GM12878 (cell line): ENCODE data around the gene FMN2. TPM values are rescaled to one million over a fixed set of nuclear protein-coding genes. Genes with fewer than 3 reads are reported as not detected.

Experiments
- ATAC-seq: fragments of 200-7000 bp; cut with Tn5 transposase; 3 replicates; pipeline ENCODE4 v1.9.1; 2020; ENCODE audit warnings: mild to moderate bottlenecking, moderate library complexity
- BruUV-seq: library from RNA; stranded (reverse); fragments of 400-500 nt; replicated peaks from 2 replicates; lab custom pipeline; 2021; lab: Mats Ljungman, UMichigan
- CTCF ChIA-PET: fragments of 300-600 bp; sonication (Branson Sonifier 250); formaldehyde crosslinking; extraction: SDS; loops from one replicate; lab custom pipeline; 2021; ENCODE audit warnings: inconsistent platforms; lab: Yijun Ruan, JAX
- POLR2A ChIA-PET: fragments of 350-600 bp; formaldehyde crosslinking; extraction: SDS; loops from one replicate; lab custom pipeline; 2021; ENCODE audit warnings: inconsistent platforms; lab: Charles Lee
- RAD21 ChIA-PET: fragments of 300-600 bp; sonication (Branson Sonifier 250); formaldehyde crosslinking; loops from one replicate; lab custom pipeline; 2023; ENCODE audit warnings: antibody characterized with exemption; ENCODE audit not compliant: unreplicated experiment; lab: Charles Lee
- SMC1A ChIA-PET: fragments of 300-600 bp; sonication (Branson Sonifier 250); formaldehyde crosslinking; loops from one replicate; lab custom pipeline; 2023; ENCODE audit not compliant: unreplicated experiment, uncharacterized antibody; lab: Charles Lee
- DNase-seq: peaks from one replicate; pipeline ENCODE4 v3.0.0-alpha.2; 2011; ENCODE audit warnings: low read depth, low spot score
- FAIRE-seq: peaks from 3 replicates; lab custom pipeline; 2011; peaks lifted over from hg19 to GRCh38; lab: Jason Lieb, UNC
- H2AFZ ChIP-seq: 2 replicates; pipeline ENCODE4 v1.6.0; 2011; ENCODE audit warnings: low read depth, low read length, control low read depth; ENCODE audit not compliant: control insufficient read depth
- H3K27ac ChIP-seq: 2 replicates; pipeline ENCODE4 v1.5.1; 2011; ENCODE audit warnings: control low read depth; ENCODE audit not compliant: control insufficient read depth, insufficient read depth
- H3K27me3 ChIP-seq, 2 experiments: replicated peaks in 1 of 2; 2 replicates each; pipeline versions ENCODE4 v1.6.0 to v1.6.1; 2011; ENCODE audit warnings: low read length in 1 of 2; ENCODE audit not compliant: control insufficient read depth in 2 of 2, insufficient read depth in 2 of 2
- H3K36me3 ChIP-seq, 2 experiments: 2 replicates each; pipeline ENCODE4 v1.5.1; 2011; ENCODE audit warnings: low read length in 1 of 2; ENCODE audit not compliant: control insufficient read depth in 2 of 2, insufficient read depth in 2 of 2
- H3K4me1 ChIP-seq: 2 replicates; pipeline ENCODE4 v1.6.1; 2011; ENCODE audit warnings: mild to moderate bottlenecking, low read length, moderate library complexity, mixed read lengths; ENCODE audit not compliant: control insufficient read depth, insufficient read depth
- H3K4me2 ChIP-seq: 2 replicates; pipeline ENCODE4 v1.6.0; 2011; ENCODE audit warnings: control low read depth; ENCODE audit not compliant: control insufficient read depth, insufficient read depth
- H3K4me3 ChIP-seq: fragments of 200-600 bp; sonication (generic); 2 replicates; pipeline ENCODE4 v1.5.1; 2016
- H3K79me2 ChIP-seq: 2 replicates; pipeline ENCODE4 v1.6.0; 2011; ENCODE audit warnings: low read length; ENCODE audit not compliant: control insufficient read depth, insufficient read depth
- H3K9ac ChIP-seq: 2 replicates; pipeline ENCODE4 v1.8.0; 2011; ENCODE audit warnings: low read length, control low read depth, mixed read lengths; ENCODE audit not compliant: control insufficient read depth, insufficient read depth
- H3K9me3 ChIP-seq: replicated peaks from 3 replicates; pipeline ENCODE4 v1.5.1; 2011; ENCODE audit warnings: mild to moderate bottlenecking, low read length; ENCODE audit not compliant: control insufficient read depth, insufficient read depth
- H4K20me1 ChIP-seq: 2 replicates; pipeline ENCODE4 v1.6.0; 2011; ENCODE audit not compliant: control insufficient read depth, insufficient read depth
- BCL3 ChIP-seq: IDR thresholded peaks from 2 replicates; pipeline ENCODE4 v1.6.1; 2011; ENCODE audit warnings: borderline replicate concordance, low read depth, mild to moderate bottlenecking, moderate library complexity, low read length; ENCODE audit not compliant: insufficient read depth, poor library complexity, severe bottlenecking
- CTCF ChIP-seq, 3 experiments: IDR thresholded peaks in 2 of 3; conservative IDR thresholded peaks in 1 of 3; 2 replicates each; pipeline ENCODE4 v1.5.1; 2011; ENCODE audit warnings: low read depth in 3 of 3, low read length in 3 of 3, mild to moderate bottlenecking in 3 of 3, control low read depth in 2 of 3, moderate library complexity in 2 of 3, inconsistent platforms in 1 of 3, mixed read lengths in 1 of 3; ENCODE audit not compliant: control insufficient read depth in 2 of 3, insufficient read depth in 1 of 3; ENCODE audit errors: extremely low read depth in 1 of 3
- GATAD2B ChIP-seq: fragments of 450-650 bp; conservative IDR thresholded peaks from 2 replicates; pipeline ENCODE4 v1.6.1; 2017; ENCODE audit warnings: low read depth, mild to moderate bottlenecking, moderate library complexity
- IRF4 ChIP-seq: IDR thresholded peaks from 2 replicates; pipeline ENCODE4 v1.6.1; 2011; ENCODE audit warnings: low read depth, low read length
- LARP7 ChIP-seq: fragments of 450-650 bp; IDR thresholded peaks from 2 replicates; pipeline ENCODE4 v1.6.1; 2017; ENCODE audit warnings: mild to moderate bottlenecking
- NFYB ChIP-seq: IDR thresholded peaks from 2 replicates; pipeline ENCODE4 v1.6.1; 2011; ENCODE audit warnings: low read depth, mild to moderate bottlenecking, low read length, improper control_type of control experiment, moderate library complexity; ENCODE audit not compliant: insufficient read depth
- NR2C2 ChIP-seq: IDR thresholded peaks from 2 replicates; pipeline ENCODE4 v1.6.1; 2011; ENCODE audit warnings: borderline replicate concordance, low read depth; ENCODE audit not compliant: control insufficient read depth, insufficient read length
- RAD51 ChIP-seq: fragments of 450-650 bp; IDR thresholded peaks from 2 replicates; pipeline ENCODE4 v1.6.1; 2016; ENCODE audit warnings: moderate library complexity, mild to moderate bottlenecking, inconsistent platforms
- SP1 ChIP-seq: IDR thresholded peaks from one replicate; pipeline ENCODE4 v1.6.1; 2011; ENCODE audit warnings: low read depth, low read length
- SPI1 ChIP-seq: IDR thresholded peaks from 2 replicates; pipeline ENCODE4 v1.6.1; 2011; ENCODE audit warnings: low read depth, mild to moderate bottlenecking, low read length, moderate library complexity, borderline replicate concordance; ENCODE audit not compliant: insufficient read depth
- SUPT20H ChIP-seq: IDR thresholded peaks from 2 replicates; pipeline ENCODE4 v1.6.1; 2011; ENCODE audit warnings: low read depth, mild to moderate bottlenecking, low read length, moderate library complexity, borderline replicate concordance; ENCODE audit not compliant: control insufficient read depth
- ZNF24 ChIP-seq: fragments of 450-650 bp; IDR thresholded peaks from 2 replicates; pipeline ENCODE4 v1.6.1; 2017; ENCODE audit warnings: antibody characterized with exemption, mild to moderate bottlenecking
- WGBS: methylation state at CpG from one replicate; pipeline ENCODE4 v1.1.6; 2016; ENCODE audit warnings: low lambda C conversion rate; ENCODE audit not compliant: insufficient replicate concordance, insufficient coverage; ENCODE audit errors: missing lambda C conversion rate; 5-methylcytosine and 5-hydroxymethylcytosine counted together
- in situ Hi-C: fragments of 300-500 bp; cut with MboI; formaldehyde crosslinking; loops from 9 replicates; pipeline ENCODE4 v1.14.3; 2018; ENCODE audit warnings: mixed read lengths
- intact Hi-C: fragments of 100-400 bp; cut with micrococcal nuclease; formaldehyde crosslinking; loops from one replicate; pipeline ENCODE4 v1.14.2; 2022; ENCODE audit not compliant: unreplicated experiment
- polyA plus RNA-seq, 11 experiments: library from polyadenylated mRNA; depleted of rRNA in 4 of 11; unstranded in 6 of 11; stranded (reverse) in 5 of 11; fragments of >200 nt; fragmentation: Nextera tagmentation in 4 of 11; fragmentation: Illumina TruSeq in 1 of 11; extraction: Ambion mirVana in 4 of 11; extraction: Trizol in 1 of 11; gene quantifications; 1 replicate in 1 of 11; 2 replicates in 10 of 11; pipeline versions ENCODE4 v1.2.1 to v1.2.3, GENCODE V29; 2011 to 2016; ENCODE audit warnings: inconsistent platforms in 2 of 11, missing spikeins in 2 of 11, low read depth in 1 of 11
- total RNA-seq, 4 experiments: library from RNA; depleted of rRNA in 3 of 4; stranded (reverse); fragments of >200 nt in 3 of 4; fragmentation: Illumina TruSeq in 1 of 4; extraction: Trizol in 1 of 4; gene quantifications; 2 replicates each; pipeline versions ENCODE4 v1.2.1 to v1.2.3, GENCODE V29; 2013 to 2021

The FMN2 gene
- total and polyA plus RNA-seq, 10 of the 15 experiments (the other 5 are each of a cell fraction or from before 2014, with no cell fraction given): 0.60 TPM; not detected in 9

GRCh38 chr1:240242601-240243144, 151.0 kb downstream of the FMN2 start:
- no peaks in the 10 kb centered on the region for H3K36me3 ChIP-seq
- H3K9ac ChIP-seq: no peak overlapping the region
- FAIRE-seq (no peak), DNase-seq (no peak), ATAC-seq (no peak)
- no peaks in the 10 kb centered on the region for H3K4me1 ChIP-seq
- ChIA-PET CTCF (no interaction called here), POLR2A (no interaction called here), SMC1A (no interaction called here), RAD21 (no interaction called here)
- H3K4me3 ChIP-seq: no peak overlapping the region
- no peaks in the 10 kb centered on the region for H3K79me2 ChIP-seq
- TF ChIP-seq SP1: no peak
- TF ChIP-seq NFYB: no peak
- no peak for TF ChIP-seq SPI1
- TF ChIP-seq RAD51: no peak
- no peaks in the 10 kb centered on the region for H4K20me1 ChIP-seq
- H2AFZ ChIP-seq: no peak overlapping the region
- WGBS: 48% methylated on average over 5 of the region's 5 CpGs
- H3K4me2 ChIP-seq: no peak overlapping the region
- no peaks in the 10 kb centered on the region for H3K27me3 ChIP-seq
- intact Hi-C loops (no loop called here), in situ Hi-C loops (no loop called here)
- H3K9me3 ChIP-seq: no peaks in the 10 kb centered on the region; the same call in 2 of the 3 replicates
- no peak overlapping the region for H3K27ac ChIP-seq
- BruUV-seq: no TSS peak

- Histone ChIP-seq H3K9me3 (no peaks in the 10 kb centered on the region; the same call in 2 of the 3 replicates), H4K20me1 (no peaks in the 10 kb centered on the region), H3K27ac (no peak overlapping the region), H3K4me3 (no peak overlapping the region), H3K9ac (no peak overlapping the region), H3K4me2 (no peak overlapping the region), H3K4me1 (no peaks in the 10 kb centered on the region), H3K79me2 (no peaks in the 10 kb centered on the region), H3K36me3 (no peaks in the 10 kb centered on the region), H3K27me3 (no peaks in the 10 kb centered on the region), H2AFZ (no peak overlapping the region)
- no TSS peak for BruUV-seq
- no peak for ATAC-seq
- no peak for FAIRE-seq
- CTCF ChIA-PET: interaction anchor here (0.6 kb wide), 1 partner anchor 109 kb away, joined by 3 read pairs; no protein-coding TSS in a partner anchor
- SMC1A ChIA-PET: no interaction called here
- POLR2A ChIA-PET: no interaction called here
- DNase-seq: no peak
- RAD21 ChIA-PET: no interaction called here
- intact Hi-C loops (no loop called here), in situ Hi-C loops (no loop called here)
- WGBS: 11% methylated on average over 3 of the region's 3 CpGs
- TF ChIP-seq CTCF (IDR thresholded peaks at IDR 0.05 in 2 of 3, conservative IDR thresholded peaks at IDR 0.05 in 1 of 3; ENCODE audit: control insufficient read depth in 2 of 3, extremely low read depth in 1 of 3, insufficient read depth in 1 of 3, low read depth in 3 of 3, low read length in 3 of 3): no peak
- TF ChIP-seq ZNF24: no peak
- TF ChIP-seq GATAD2B: no peak
- no peak for TF ChIP-seq LARP7
- no peak for TF ChIP-seq NFYB
- no peak for TF ChIP-seq SUPT20H
- no peak for TF ChIP-seq NR2C2
- no peak for TF ChIP-seq IRF4
- TF ChIP-seq BCL3: no peak
Observed at GRCh38 chr1:240244968-240245628, 153.4 kb downstream of the FMN2 start.
